SW480 (cell line): ENCODE measurements around the gene DEFB128.

ENCODE experiments used
- DNase-seq: peaks from one replicate; pipeline ENCODE4 v3.0.0-alpha.2; 2016; ENCODE audit warnings: low spot score

Gene DEFB128

DNA sequence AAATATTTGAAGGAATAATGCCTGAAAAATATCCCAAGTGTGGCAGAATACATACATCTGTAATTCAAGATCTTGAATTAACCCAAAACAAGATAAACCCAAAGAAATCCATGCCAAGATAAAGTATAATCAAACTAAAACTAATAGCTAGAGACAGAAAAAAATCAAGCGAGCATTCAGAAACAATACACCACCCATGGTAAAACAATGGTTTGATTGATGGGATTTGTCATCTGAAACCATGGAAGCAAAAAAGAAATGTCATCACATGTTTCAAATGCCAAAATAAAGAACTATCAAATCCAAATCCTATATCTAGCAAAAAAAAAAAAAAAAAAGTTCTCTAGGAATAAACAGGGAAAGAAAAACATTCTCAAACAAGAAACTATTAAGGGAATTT, 37.4 kb downstream of the DEFB128 start:
- no peak for DNase-seq

DNA sequence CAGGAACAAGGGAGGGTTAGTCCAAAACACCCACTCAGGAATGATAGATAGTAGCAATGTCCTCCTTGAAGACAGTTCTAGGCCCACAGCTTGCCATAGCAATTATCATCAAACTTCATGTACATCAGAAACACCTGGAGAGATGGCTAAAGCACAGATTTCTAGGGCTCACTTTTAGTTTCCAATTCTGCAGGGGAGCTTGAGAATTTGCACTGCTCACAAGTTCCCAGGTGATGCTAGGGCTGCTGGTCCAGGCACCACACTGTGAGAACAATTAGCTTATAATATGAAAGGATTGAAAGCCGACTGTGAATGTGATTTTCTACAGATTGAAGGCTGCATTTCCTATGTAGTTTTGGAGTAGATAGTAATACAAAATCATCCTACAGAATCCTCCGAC, 43.6 kb downstream of the DEFB128 start:
- no peak for DNase-seq

DNA sequence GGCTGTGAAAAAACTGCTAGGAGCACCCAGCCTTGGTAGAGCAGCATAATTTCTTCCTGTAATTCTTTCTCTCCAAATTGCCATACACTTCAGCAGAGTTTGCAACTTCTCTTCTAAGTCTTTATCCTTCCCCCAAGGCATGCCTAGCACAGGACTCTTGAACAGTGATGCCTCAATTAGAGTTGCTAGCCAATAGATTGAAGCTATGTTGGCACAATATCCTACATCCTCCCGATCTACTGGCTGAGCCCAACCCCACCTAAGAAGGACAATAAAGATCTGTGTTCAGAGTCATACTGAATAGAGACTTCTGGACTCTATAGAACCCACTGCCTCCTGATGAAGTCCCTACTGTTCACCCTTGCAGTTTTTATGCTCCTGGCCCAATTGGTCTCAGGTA, 47.2 kb downstream of the DEFB128 start, which contains the start of gene DEFB126:
DEFB126 (plus strand) TSS at position 301 of the 400 bp plus-strand sequence; CDS start at position 340, 39 bp downstream.
- no peak for DNase-seq
